Measurements from ENCODE around the gene SBF2.

SBF2 gene

DNA sequence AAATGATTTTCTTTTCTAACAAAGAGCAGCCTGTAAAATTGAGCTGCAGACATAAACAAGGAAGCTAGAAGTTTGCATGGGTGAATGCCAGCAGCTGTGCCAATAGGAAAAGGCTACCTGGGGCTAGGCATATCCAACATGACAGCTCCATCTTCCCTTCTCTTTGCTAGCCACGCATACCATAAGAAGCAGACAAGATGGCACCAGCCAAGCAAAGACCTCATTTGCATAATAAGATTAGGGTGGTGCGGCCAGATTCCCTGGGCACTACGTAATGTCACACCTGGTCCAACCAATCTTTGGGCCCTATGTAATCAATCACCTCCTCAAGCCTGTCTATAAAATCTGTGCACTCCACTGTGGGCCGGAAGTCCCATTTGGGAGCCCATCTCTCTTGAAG, 521.8 kb downstream of the SBF2 start:
- no peak overlapping the region for H3K4me3 ChIP-seq (ENCODE audit: low read depth in 1 of 2, low read length in 2 of 2)
- H3K4me1 ChIP-seq (ENCODE audit: insufficient read depth, low read length) = no peaks in the 10 kb centered on the region
- H3K4me2 ChIP-seq (ENCODE audit: insufficient read depth, low read length) = no peak overlapping the region
- no peak overlapping the region for H3K9ac ChIP-seq (ENCODE audit: low read depth, low read length)
- TF ChIP-seq EZH2 (IDR thresholded peaks at IDR 0.05; ENCODE audit: borderline replicate concordance, low read depth, low read length, severe bottlenecking) = no peak
- TF ChIP-seq CTCF (IDR thresholded peaks at IDR 0.05; ENCODE audit: borderline replicate concordance, extremely low read depth, low read length, poor library complexity, severe bottlenecking) = no peak
- H3K36me3 ChIP-seq (ENCODE audit: insufficient read depth, low read length) = no peaks in the 10 kb centered on the region
- ATAC-seq (ENCODE audit: insufficient read depth, low read depth) = no peak
- H3K27me3 ChIP-seq (ENCODE audit: insufficient read depth, low read length, poor library complexity) = no peaks in the 10 kb centered on the region
- H2AFZ ChIP-seq (ENCODE audit: low read depth, low read length) = no peak overlapping the region
- DNase-seq = no peak
- no peaks in the 10 kb centered on the region for H4K20me1 ChIP-seq (ENCODE audit: insufficient read depth, low read length)
- no peak overlapping the region for H3K27ac ChIP-seq (ENCODE audit: low read length)
- H3K9me3 ChIP-seq (ENCODE audit: insufficient read depth, low read length, severe bottlenecking) = no peaks in the 10 kb centered on the region
- H3K79me2 ChIP-seq (ENCODE audit: insufficient read depth, low read length) = no peaks in the 10 kb centered on the region

DNA sequence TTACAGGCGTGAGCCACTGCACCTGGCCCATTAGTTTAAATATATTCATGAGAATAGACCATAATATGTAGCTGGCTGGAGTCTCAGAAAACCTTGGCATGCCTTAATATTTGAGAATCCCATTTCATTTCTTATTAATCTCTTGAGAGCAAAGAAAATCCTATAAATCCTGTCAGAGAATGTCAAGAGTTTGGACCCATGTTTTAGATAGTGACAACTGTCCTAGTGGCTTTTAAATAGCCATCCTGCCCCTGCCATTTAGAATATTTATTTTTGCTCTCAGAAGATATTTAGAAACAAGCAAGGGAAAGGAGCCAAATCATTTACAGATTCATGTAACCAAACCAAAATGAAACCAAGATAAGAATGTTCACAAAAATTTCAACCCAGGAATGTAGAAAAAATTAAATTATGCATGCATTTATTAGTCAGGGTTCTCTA, 522.9 kb downstream of the SBF2 start:
- no peaks in the 10 kb centered on the region for H4K20me1 ChIP-seq (ENCODE audit: insufficient read depth, low read length)
- H3K27ac ChIP-seq (ENCODE audit: low read length) = no peak overlapping the region
- no peak for ATAC-seq (ENCODE audit: insufficient read depth, low read depth)
- H3K4me3 ChIP-seq (ENCODE audit: low read depth in 1 of 2, low read length in 2 of 2) = no peak overlapping the region
- DNase-seq = no peak
- H2AFZ ChIP-seq (ENCODE audit: low read depth, low read length) = no peak overlapping the region
- no peaks in the 10 kb centered on the region for H3K79me2 ChIP-seq (ENCODE audit: insufficient read depth, low read length)
- H3K27me3 ChIP-seq (ENCODE audit: insufficient read depth, low read length, poor library complexity) = no peaks in the 10 kb centered on the region
- H3K4me1 ChIP-seq (ENCODE audit: insufficient read depth, low read length) = no peaks in the 10 kb centered on the region
- H3K9me3 ChIP-seq (ENCODE audit: insufficient read depth, low read length, severe bottlenecking) = no peaks in the 10 kb centered on the region
- H3K9ac ChIP-seq (ENCODE audit: low read depth, low read length) = no peak overlapping the region
- TF ChIP-seq EZH2 (IDR thresholded peaks at IDR 0.05; ENCODE audit: borderline replicate concordance, low read depth, low read length, severe bottlenecking) (no peak), CTCF (IDR thresholded peaks at IDR 0.05; ENCODE audit: borderline replicate concordance, extremely low read depth, low read length, poor library complexity, severe bottlenecking) (no peak)
- H3K4me2 ChIP-seq (ENCODE audit: insufficient read depth, low read length) = no peak overlapping the region
- H3K36me3 ChIP-seq (ENCODE audit: insufficient read depth, low read length) = no peaks in the 10 kb centered on the region

- H3K27ac ChIP-seq (ENCODE audit: low read length) = no peak overlapping the region
Observed at GRCh38 chr11:9769621-9770020, 524.4 kb downstream of the SBF2 start.

More at GRCh38 chr11:9769621-9770020, 524.4 kb downstream of the SBF2 start:
- H3K79me2 ChIP-seq (ENCODE audit: insufficient read depth, low read length) = no peaks in the 10 kb centered on the region
- no peak overlapping the region for H3K9ac ChIP-seq (ENCODE audit: low read depth, low read length)
- no peak overlapping the region for H2AFZ ChIP-seq (ENCODE audit: low read depth, low read length)
- H3K36me3 ChIP-seq (ENCODE audit: insufficient read depth, low read length) = no peaks in the 10 kb centered on the region
- no peak overlapping the region for H3K4me3 ChIP-seq (ENCODE audit: low read depth in 1 of 2, low read length in 2 of 2)
- H3K4me2 ChIP-seq (ENCODE audit: insufficient read depth, low read length) = no peak overlapping the region
- DNase-seq = no peak
- no peaks in the 10 kb centered on the region for H4K20me1 ChIP-seq (ENCODE audit: insufficient read depth, low read length)
- H3K27me3 ChIP-seq (ENCODE audit: insufficient read depth, low read length, poor library complexity) = no peaks in the 10 kb centered on the region
- H3K9me3 ChIP-seq (ENCODE audit: insufficient read depth, low read length, severe bottlenecking) = no peaks in the 10 kb centered on the region
- no peak for TF ChIP-seq CTCF (IDR thresholded peaks at IDR 0.05; ENCODE audit: borderline replicate concordance, extremely low read depth, low read length, poor library complexity, severe bottlenecking)
- no peak for TF ChIP-seq EZH2 (IDR thresholded peaks at IDR 0.05; ENCODE audit: borderline replicate concordance, low read depth, low read length, severe bottlenecking)
- no peaks in the 10 kb centered on the region for H3K4me1 ChIP-seq (ENCODE audit: insufficient read depth, low read length)
- no peak for ATAC-seq (ENCODE audit: insufficient read depth, low read depth)
